H1 (cell line): ENCODE data around the gene PITX3. TPM values are rescaled to one million over a fixed set of nuclear protein-coding genes. Genes with fewer than 3 reads are reported as not detected.

Experiments
- BRCA1 ChIP-seq: IDR thresholded peaks from 2 replicates; pipeline ENCODE4 v1.6.1; 2012; ENCODE audit warnings: low read depth, low read length, improper control_type of control experiment
- EGR1 ChIP-seq: IDR thresholded peaks from 2 replicates; pipeline ENCODE4 v1.6.1; 2011; ENCODE audit warnings: low read depth, low read length, borderline replicate concordance
- EZH2 ChIP-seq: fragments of 200-600 bp; sonication (generic); IDR thresholded peaks from 2 replicates; pipeline ENCODE4 v1.7.1; 2012; ENCODE audit warnings: low read depth, mild to moderate bottlenecking, moderate library complexity, low read length, inconsistent platforms; ENCODE audit not compliant: severe bottlenecking
- GTF2F1 ChIP-seq: IDR thresholded peaks from 2 replicates; pipeline ENCODE4 v1.6.1; 2012; ENCODE audit warnings: low read depth, low read length, improper control_type of control experiment, borderline replicate concordance
- JUND ChIP-seq: IDR thresholded peaks from 2 replicates; pipeline ENCODE4 v1.6.1; 2011; ENCODE audit warnings: mild to moderate bottlenecking, improper control_type of control experiment, low read length
- KDM1A ChIP-seq: fragments of 200-600, 300-600 bp; sonication (generic); IDR thresholded peaks from 2 replicates; pipeline ENCODE4 v1.7.1; 2016; ENCODE audit warnings: mild to moderate bottlenecking, low read length, borderline replicate concordance
- KDM4A ChIP-seq: IDR thresholded peaks from one replicate; pipeline ENCODE4 v1.7.1; 2012; ENCODE audit warnings: low read depth, mild to moderate bottlenecking, moderate library complexity, low read length, inconsistent platforms; ENCODE audit not compliant: severe bottlenecking
- KDM5A ChIP-seq: fragments of 200-600 bp; IDR thresholded peaks from 2 replicates; pipeline ENCODE4 v1.7.1; 2012; ENCODE audit warnings: mild to moderate bottlenecking, low read length, inconsistent platforms, mixed read lengths
- POLR2A ChIP-seq, 2 experiments: IDR thresholded peaks; 1 replicate in 1 of 2; 2 replicates in 1 of 2; pipeline ENCODE4 v1.6.1; 2011; ENCODE audit warnings: low read depth in 2 of 2, low read length in 2 of 2, mild to moderate bottlenecking in 2 of 2; ENCODE audit errors: control extremely low read depth in 1 of 2
- RFX5 ChIP-seq: IDR thresholded peaks from 2 replicates; pipeline ENCODE4 v1.6.1; 2011; ENCODE audit warnings: low read depth, low read length, improper control_type of control experiment, borderline replicate concordance
- RXRA ChIP-seq: IDR thresholded peaks from 2 replicates; pipeline ENCODE4 v1.6.1; 2011; ENCODE audit warnings: low read depth, mild to moderate bottlenecking, low read length, moderate library complexity; ENCODE audit not compliant: insufficient read depth
- SAP30 ChIP-seq: fragments of 300-600 bp; sonication (generic); IDR thresholded peaks from 2 replicates; pipeline ENCODE4 v1.7.1; 2012; ENCODE audit warnings: low read length, moderate library complexity, mild to moderate bottlenecking, inconsistent platforms; ENCODE audit not compliant: insufficient read depth, insufficient replicate concordance
- SIN3A ChIP-seq, 2 experiments: IDR thresholded peaks in 1 of 2; conservative IDR thresholded peaks in 1 of 2; 2 replicates each; pipeline ENCODE4 v1.6.1; 2011 to 2012; ENCODE audit warnings: low read length in 2 of 2, improper control_type of control experiment in 1 of 2, low read depth in 1 of 2, mild to moderate bottlenecking in 1 of 2
- TAF1 ChIP-seq: IDR thresholded peaks from 2 replicates; pipeline ENCODE4 v1.6.1; 2011; ENCODE audit warnings: mild to moderate bottlenecking, low read depth, low read length
- TBP ChIP-seq: IDR thresholded peaks from 2 replicates; pipeline ENCODE4 v1.6.1; 2011; ENCODE audit warnings: low read depth, low read length, improper control_type of control experiment
- TCF12 ChIP-seq: IDR thresholded peaks from 2 replicates; pipeline ENCODE4 v1.6.1; 2011; ENCODE audit warnings: low read depth, mild to moderate bottlenecking, low read length
- TEAD4 ChIP-seq: IDR thresholded peaks from 2 replicates; pipeline ENCODE4 v1.6.1; 2012; ENCODE audit warnings: low read depth, low read length, inconsistent platforms, mixed read lengths
- ZNF274 ChIP-seq: IDR thresholded peaks from 2 replicates; pipeline ENCODE4 v1.7.0; 2012; ENCODE audit warnings: low read length, borderline replicate concordance; ENCODE audit errors: extremely low read depth
- polyA plus RNA-seq, 7 experiments: library from polyadenylated mRNA; depleted of rRNA in 3 of 7; stranded (reverse) in 5 of 7; unstranded in 2 of 7; fragments of >200 nt in 5 of 7; fragments of 200-250 nt in 2 of 7; gene quantifications; 1 replicate in 5 of 7; 2 replicates in 1 of 7; 4 replicates in 1 of 7; pipeline versions ENCODE4 v1.2.1 to v1.2.3, GENCODE V29; 2011 to 2013; ENCODE audit warnings: missing spikeins in 2 of 7, mixed read lengths in 2 of 7
- total RNA-seq: library from RNA; stranded (reverse); fragmentation: NEBNext Ultra II Directional; extraction: Animal tissue kit (Norgen Biotek cat#: 25700); gene quantifications from 2 replicates; pipeline ENCODE4 v1.2.1, GENCODE V29; 2021
- TF ChIP-seq, protein P1 (sequence below): IDR thresholded peaks from 2 replicates; pipeline ENCODE4 v1.6.1; 2012; ENCODE audit warnings: inconsistent platforms
- TF ChIP-seq, protein P2 (sequence below): IDR thresholded peaks from 2 replicates; pipeline ENCODE4 v1.6.1; 2011; ENCODE audit warnings: low read depth, mild to moderate bottlenecking, low read length; ENCODE audit not compliant: insufficient read depth

Gene PITX3
- total and polyA plus RNA-seq, 2 of the 8 experiments (the other 6 are each of a cell fraction or from before 2014, with no cell fraction given): 0.18 to 0.41 TPM

DNA sequence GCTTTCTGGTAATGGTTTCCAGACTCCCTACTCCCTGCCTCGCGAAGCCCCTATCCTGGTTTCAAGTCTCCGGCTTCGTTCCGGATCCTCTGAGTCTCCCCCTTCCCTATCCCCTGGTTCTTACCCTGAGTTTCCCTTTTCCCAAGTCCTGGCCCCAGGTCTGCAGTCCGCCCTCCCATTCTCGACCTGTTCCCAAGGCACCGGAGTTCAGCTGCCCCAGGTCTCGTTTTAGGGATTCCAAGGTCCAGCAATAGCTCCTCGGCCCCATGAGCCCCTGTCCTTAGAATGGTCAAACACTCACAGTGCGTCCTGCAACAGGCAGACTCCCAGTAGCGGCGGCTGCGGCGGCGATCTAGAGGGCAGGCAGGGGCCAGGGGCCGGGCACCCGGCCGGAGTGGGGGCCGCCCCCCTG is 274 bp downstream of the PITX3 start (continued):
- TF ChIP-seq, protein P1, sequence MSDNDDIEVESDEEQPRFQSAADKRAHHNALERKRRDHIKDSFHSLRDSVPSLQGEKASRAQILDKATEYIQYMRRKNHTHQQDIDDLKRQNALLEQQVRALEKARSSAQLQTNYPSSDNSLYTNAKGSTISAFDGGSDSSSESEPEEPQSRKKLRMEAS: no peak
- TF ChIP-seq RXRA (no peak), POLR2A (IDR thresholded peaks at IDR 0.05; ENCODE audit: control extremely low read depth in 1 of 2, low read depth in 2 of 2, low read length in 2 of 2) (no peak), GTF2F1 (no peak), JUND (no peak), EZH2 (peak; percentile 54), TBP (no peak), SAP30 (no peak), KDM4A (peak; percentile 92), TEAD4 (no peak), KDM5A (no peak), BRCA1 (no peak), KDM1A (no peak), RFX5 (no peak), ZNF274 (no peak), SIN3A (conservative IDR thresholded peaks at IDR 0.05 in 1 of 2, IDR thresholded peaks at IDR 0.05 in 1 of 2; ENCODE audit: low read depth in 1 of 2, low read length in 2 of 2) (peak in 1 of 2 experiments; percentile 11; a peak in 1 of 4 replicates), EGR1 (no peak), TCF12 (no peak), TAF1 (no peak)
- TF ChIP-seq, protein P2, sequence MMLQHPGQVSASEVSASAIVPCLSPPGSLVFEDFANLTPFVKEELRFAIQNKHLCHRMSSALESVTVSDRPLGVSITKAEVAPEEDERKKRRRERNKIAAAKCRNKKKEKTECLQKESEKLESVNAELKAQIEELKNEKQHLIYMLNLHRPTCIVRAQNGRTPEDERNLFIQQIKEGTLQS: no peak
